ENCODE measurements around the gene HMGN4. TPM values are rescaled to one million over a fixed set of nuclear protein-coding genes. Genes with fewer than 3 reads are reported as not detected.

Gene HMGN4
- polyA plus RNA-seq, 3 donors, result 28.1 to 116 (median 91.3) TPM

DNA sequence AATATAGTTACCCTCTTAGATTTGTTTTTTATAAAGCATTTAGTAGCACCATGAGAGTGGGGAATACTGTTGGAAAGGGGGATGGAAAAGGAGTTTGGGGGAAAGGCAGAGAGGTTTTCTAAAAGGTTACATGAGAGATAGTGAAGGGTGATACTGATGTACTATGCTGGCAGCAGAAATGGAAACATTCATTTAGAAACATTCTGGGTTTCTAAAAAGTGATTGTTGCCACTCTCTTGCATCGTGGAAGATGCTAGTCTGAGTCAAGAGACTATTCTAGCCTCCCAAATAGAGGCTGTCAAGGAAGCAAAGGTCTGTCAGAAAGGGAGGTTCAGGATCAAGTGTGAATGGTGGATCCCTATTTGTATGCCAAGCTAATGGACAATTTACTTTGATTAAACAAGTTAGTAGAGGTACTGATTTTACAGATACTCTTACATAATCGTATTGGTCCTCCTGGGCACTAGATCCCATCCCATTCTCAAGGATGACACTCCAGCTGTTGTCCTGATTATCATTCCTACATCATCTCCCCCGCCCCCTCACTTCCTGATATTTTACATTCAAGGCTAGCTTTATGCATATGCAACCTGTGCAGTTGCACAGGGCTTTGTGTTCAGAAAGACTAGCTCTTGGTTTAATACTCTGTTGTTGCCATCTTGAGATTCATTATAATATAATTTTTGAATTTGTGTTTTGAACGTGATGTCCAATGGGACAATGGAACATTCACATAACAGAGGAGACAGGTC lies 43.2 kb downstream of the HMGN4 start:
- Histone ChIP-seq H3K79me2 (ENCODE audit: insufficient read depth, low read length) (no peaks in the 10 kb centered on the region), H3K4me3 (replicated peaks in 1 of 3; ENCODE audit: low read depth in 2 of 3, low read length in 3 of 3) (no peak overlapping the region), H3K27me3 (ENCODE audit: control insufficient read depth in 2 of 2, insufficient read depth in 2 of 2, low read length in 2 of 2) (peaks cover 11 to 15% of the 10 kb centered on the region in 2 donors), H3K4me2 (replicated peaks; ENCODE audit: extremely low read depth, low read length, poor library complexity, severe bottlenecking) (no peak overlapping the region), H3K27ac (ENCODE audit: low read depth in 1 of 2, low read length in 2 of 2) (no peak overlapping the region), H3K36me3 (replicated peaks in 1 of 2; ENCODE audit: control insufficient read depth in 1 of 2, insufficient read depth in 2 of 2, low read length in 2 of 2) (no peaks in the 10 kb centered on the region), H3K4me1 (ENCODE audit: control insufficient read depth in 1 of 2, insufficient read depth in 2 of 2, low read length in 2 of 2) (peaks cover 9 to 13% of the 10 kb centered on the region in 2 donors), H4K20me1 (ENCODE audit: insufficient read depth, low read length) (no peaks in the 10 kb centered on the region), H3K9ac (ENCODE audit: insufficient read depth, low read length, poor library complexity, severe bottlenecking) (no peak overlapping the region), H2AFZ (ENCODE audit: insufficient read depth, low read depth, low read length, poor library complexity, severe bottlenecking) (no peak overlapping the region), H3K9me3 (replicated peaks in 1 of 2; ENCODE audit: control insufficient read depth in 1 of 2, insufficient read depth in 1 of 2, low read length in 2 of 2) (no peaks in the 10 kb centered on the region)
- TF ChIP-seq CTCF (IDR thresholded peaks at IDR 0.05), result no peak
- peaks cover 2 to 12% (median 10%) of the 10 kb centered on the region in 7 donors for H3K9me3 Mint-ChIP-seq
- no peaks in the 10 kb centered on the region for H3K36me3 Mint-ChIP-seq
- no peak for DNase-seq
- H3K27ac Mint-ChIP-seq, result peak overlapping the region in 1 of 7 donors; percentile 50
- no peak overlapping the region for H3K4me3 Mint-ChIP-seq
- intact Hi-C loops (cut with micrococcal nuclease), result no loop called here
- H3K27me3 Mint-ChIP-seq (ENCODE audit: low read depth in 3 of 3), result peaks cover 16 to 31% (median 21%) of the 10 kb centered on the region in 3 donors
- peaks cover 13% of the 10 kb centered on the region for H3K4me1 Mint-ChIP-seq
- 82% methylated on average over 1 of the region's 4 CpGs for WGBS (ENCODE audit: insufficient coverage)

- no peaks in the 10 kb centered on the region for H3K9me3 ChIP-seq (replicated peaks in 1 of 2; ENCODE audit: control insufficient read depth in 1 of 2, insufficient read depth in 1 of 2, low read length in 2 of 2)
- Mint-ChIP-seq H3K36me3 (no peaks in the 10 kb centered on the region), H3K4me3 (no peak overlapping the region), H3K4me1 (peaks cover 9% of the 10 kb centered on the region), H3K27me3 (ENCODE audit: low read depth in 3 of 3) (peaks cover 16 to 37% (median 26%) of the 10 kb centered on the region in 3 donors), H3K9me3 (peaks cover 0 to 6% (median 0%) of the 10 kb centered on the region in 7 donors), H3K27ac (no peak overlapping the region)
- H3K27me3 ChIP-seq (ENCODE audit: control insufficient read depth in 2 of 2, insufficient read depth in 2 of 2, low read length in 2 of 2), result peaks cover 17 to 29% of the 10 kb centered on the region in 2 donors
- no peak for DNase-seq
- H3K4me2 ChIP-seq (replicated peaks; ENCODE audit: extremely low read depth, low read length, poor library complexity, severe bottlenecking), result no peak overlapping the region
- no peak overlapping the region for H3K4me3 ChIP-seq (replicated peaks in 1 of 3; ENCODE audit: low read depth in 2 of 3, low read length in 3 of 3)
- H3K36me3 ChIP-seq (replicated peaks in 1 of 2; ENCODE audit: control insufficient read depth in 1 of 2, insufficient read depth in 2 of 2, low read length in 2 of 2), result no peaks in the 10 kb centered on the region
- WGBS (ENCODE audit: insufficient coverage), result 92% methylated on average over 9 of the region's 21 CpGs
- H3K4me1 ChIP-seq (ENCODE audit: control insufficient read depth in 1 of 2, insufficient read depth in 2 of 2, low read length in 2 of 2), result peaks cover 2 to 4% of the 10 kb centered on the region in 2 donors
- intact Hi-C loops (cut with micrococcal nuclease), result no loop called here
- no peak overlapping the region for H3K9ac ChIP-seq (ENCODE audit: insufficient read depth, low read length, poor library complexity, severe bottlenecking)
- H3K27ac ChIP-seq (ENCODE audit: low read depth in 1 of 2, low read length in 2 of 2), result no peak overlapping the region
- H3K79me2 ChIP-seq (ENCODE audit: insufficient read depth, low read length), result no peaks in the 10 kb centered on the region
- no peaks in the 10 kb centered on the region for H4K20me1 ChIP-seq (ENCODE audit: insufficient read depth, low read length)
- no peak for TF ChIP-seq CTCF (IDR thresholded peaks at IDR 0.05)
- H2AFZ ChIP-seq (ENCODE audit: insufficient read depth, low read depth, low read length, poor library complexity, severe bottlenecking), result no peak overlapping the region
These were observed 50.8 kb downstream of the HMGN4 start for GRCh38 chr6:26588965-26589364.

Data from CD14-positive monocyte (primary cell).